Activated CD4-positive, CD25-positive, alpha-beta regulatory T cell treated with anti-CD3 and anti-CD28 coated beads, Interleukin-2, amount 50 U/mL, for 24 hours (primary cell): Measurements from ENCODE around the gene JAML.

Source experiments
- ATAC-seq, 2 donors: fragments of 150-1000 bp; cut with Tn5 transposase; one replicate each; pipeline ENCODE4 v1.10.0; 2021; ENCODE audit warnings: mild to moderate bottlenecking in 1 of 2, moderate library complexity in 1 of 2

JAML gene

GRCh38 chr11:118239509-118240205, 14.8 kb upstream of the JAML start:
- ATAC-seq = no peak

- no peak for ATAC-seq
Observed at GRCh38 chr11:118238929-118239328, 14.1 kb upstream of the JAML start.

GRCh38 chr11:118238421-118238820, 13.6 kb upstream of the JAML start:
- no peak for ATAC-seq

GRCh38 chr11:118236170-118236569, 11.4 kb upstream of the JAML start:
- no peak for ATAC-seq

- ATAC-seq = no peak
Observed at GRCh38 chr11:118234833-118235232, 10.0 kb upstream of the JAML start.

GRCh38 chr11:118233850-118234249, 9.0 kb upstream of the JAML start:
- no peak for ATAC-seq

- ATAC-seq = no peak
Observed at GRCh38 chr11:118233377-118233776, 8.6 kb upstream of the JAML start.

GRCh38 chr11:118232659-118233058, 7.8 kb upstream of the JAML start:
- peak; percentile 91 to 92 for ATAC-seq

- ATAC-seq = no peak
Observed at GRCh38 chr11:118231461-118231860, 6.7 kb upstream of the JAML start.

- no peak for ATAC-seq
Observed at GRCh38 chr11:118230088-118230487, 5.3 kb upstream of the JAML start.

- ATAC-seq = no peak
Observed at GRCh38 chr11:118229274-118229847, 4.5 kb upstream of the JAML start.

- ATAC-seq = no peak
Observed at GRCh38 chr11:118227865-118228785, 3.3 kb upstream of the JAML start.

GRCh38 chr11:118226781-118227180, 2.0 kb upstream of the JAML start:
- ATAC-seq = no peak

GRCh38 chr11:118226296-118226695, 1.5 kb upstream of the JAML start:
- ATAC-seq = no peak

- peak; percentile 4 to 20 for ATAC-seq
Observed at GRCh38 chr11:118223992-118224391, 819 bp downstream of the JAML start.

- no peak for ATAC-seq
Observed at GRCh38 chr11:118223570-118223969, 1.2 kb downstream of the JAML start.

GRCh38 chr11:118222437-118222836, 2.4 kb downstream of the JAML start:
- ATAC-seq = no peak

GRCh38 chr11:118221419-118221818, 3.4 kb downstream of the JAML start:
- no peak for ATAC-seq

GRCh38 chr11:118219732-118220131, 5.1 kb downstream of the JAML start:
- ATAC-seq = no peak

GRCh38 chr11:118219244-118219643, 5.6 kb downstream of the JAML start:
- no peak for ATAC-seq

- ATAC-seq = peak; percentile 79 to 81
Observed at GRCh38 chr11:118217575-118217974, 7.2 kb downstream of the JAML start.

GRCh38 chr11:118216621-118217481, 8.0 kb downstream of the JAML start:
- ATAC-seq = peak; percentile 82 to 85

- no peak for ATAC-seq
Observed at GRCh38 chr11:118215765-118216164, 9.0 kb downstream of the JAML start.
